Measurements from ENCODE around the gene PCCA.

The PCCA gene

DNA sequence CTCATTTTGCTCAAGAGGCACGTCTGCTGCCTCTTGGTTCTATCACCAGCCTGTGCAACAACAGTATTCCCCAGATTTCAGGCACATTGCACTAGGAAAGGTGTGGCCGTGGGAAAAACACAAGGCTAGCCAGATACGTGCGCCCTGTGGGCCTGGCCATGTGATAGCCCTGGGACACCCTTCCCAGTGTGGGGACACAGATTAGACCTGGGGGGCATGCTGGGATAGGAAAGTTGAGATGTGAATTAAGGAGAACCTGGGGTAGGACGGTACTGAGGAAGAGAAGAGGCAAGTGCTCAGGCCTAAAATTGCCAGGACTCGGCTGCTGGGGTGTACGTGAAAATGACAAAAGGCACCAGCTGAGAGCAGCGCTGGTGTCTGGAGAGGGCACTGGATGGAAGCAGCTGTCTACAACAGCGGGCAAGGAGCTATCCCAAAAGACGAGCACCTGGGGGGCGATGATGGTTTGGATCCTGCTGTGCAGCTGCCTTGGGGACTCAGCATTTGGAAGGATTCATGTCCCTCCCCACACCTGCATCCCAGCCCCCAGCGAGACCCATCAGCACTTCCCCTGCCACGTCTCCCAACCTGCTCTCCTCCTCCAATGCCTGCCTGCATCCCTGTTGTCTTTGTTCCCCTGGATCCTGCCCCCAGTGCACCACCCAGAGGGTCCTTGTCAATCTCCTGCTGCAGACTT lies 445.4 kb downstream of the PCCA start:
- Histone ChIP-seq H3K4me3 (ENCODE audit: low read depth in 1 of 2, low read length in 2 of 2) (no peak overlapping the region), H3K4me1 (ENCODE audit: insufficient read depth, low read length) (no peaks in the 10 kb centered on the region), H2AFZ (ENCODE audit: low read depth, low read length) (no peak overlapping the region), H3K79me2 (ENCODE audit: insufficient read depth, low read length) (no peaks in the 10 kb centered on the region), H3K4me2 (ENCODE audit: insufficient read depth, low read length) (no peak overlapping the region), H3K9me3 (ENCODE audit: insufficient read depth, low read length, severe bottlenecking) (no peaks in the 10 kb centered on the region), H3K27ac (ENCODE audit: low read length) (no peak overlapping the region), H3K27me3 (ENCODE audit: insufficient read depth, low read length, poor library complexity) (no peaks in the 10 kb centered on the region), H4K20me1 (ENCODE audit: insufficient read depth, low read length) (no peaks in the 10 kb centered on the region), H3K9ac (ENCODE audit: low read depth, low read length) (no peak overlapping the region), H3K36me3 (ENCODE audit: insufficient read depth, low read length) (no peaks in the 10 kb centered on the region; the same call in 1 of the 2 replicates)
- no peak for DNase-seq
- ATAC-seq (ENCODE audit: insufficient read depth, low read depth), result no peak; the same call in 2 of the 3 replicates
- TF ChIP-seq EZH2 (IDR thresholded peaks at IDR 0.05; ENCODE audit: borderline replicate concordance, low read depth, low read length, severe bottlenecking), result no peak
- TF ChIP-seq CTCF (IDR thresholded peaks at IDR 0.05; ENCODE audit: borderline replicate concordance, extremely low read depth, low read length, poor library complexity, severe bottlenecking), result no peak

- Histone ChIP-seq H4K20me1 (ENCODE audit: insufficient read depth, low read length) (no peaks in the 10 kb centered on the region), H3K27ac (ENCODE audit: low read length) (no peak overlapping the region), H3K9me3 (ENCODE audit: insufficient read depth, low read length, severe bottlenecking) (no peaks in the 10 kb centered on the region), H3K27me3 (ENCODE audit: insufficient read depth, low read length, poor library complexity) (no peaks in the 10 kb centered on the region), H3K4me2 (ENCODE audit: insufficient read depth, low read length) (no peak overlapping the region), H3K4me3 (ENCODE audit: low read depth in 1 of 2, low read length in 2 of 2) (no peak overlapping the region), H3K9ac (ENCODE audit: low read depth, low read length) (no peak overlapping the region), H3K36me3 (ENCODE audit: insufficient read depth, low read length) (no peaks in the 10 kb centered on the region; the same call in 1 of the 2 replicates), H3K79me2 (ENCODE audit: insufficient read depth, low read length) (no peaks in the 10 kb centered on the region), H3K4me1 (ENCODE audit: insufficient read depth, low read length) (no peaks in the 10 kb centered on the region), H2AFZ (ENCODE audit: low read depth, low read length) (no peak overlapping the region)
- ATAC-seq (ENCODE audit: insufficient read depth, low read depth) (no peak), DNase-seq (no peak)
- TF ChIP-seq EZH2 (IDR thresholded peaks at IDR 0.05; ENCODE audit: borderline replicate concordance, low read depth, low read length, severe bottlenecking) (no peak), CTCF (IDR thresholded peaks at IDR 0.05; ENCODE audit: borderline replicate concordance, extremely low read depth, low read length, poor library complexity, severe bottlenecking) (no peak)
These were observed 446.0 kb downstream of the PCCA start for GRCh38 chr13:100534911-100535310.

GRCh38 chr13:100535426-100536135 lies 446.7 kb downstream of the PCCA start:
- TF ChIP-seq EZH2 (IDR thresholded peaks at IDR 0.05; ENCODE audit: borderline replicate concordance, low read depth, low read length, severe bottlenecking) (no peak), CTCF (IDR thresholded peaks at IDR 0.05; ENCODE audit: borderline replicate concordance, extremely low read depth, low read length, poor library complexity, severe bottlenecking) (no peak)
- no peaks in the 10 kb centered on the region for H3K9me3 ChIP-seq (ENCODE audit: insufficient read depth, low read length, severe bottlenecking)
- H3K4me3 ChIP-seq (ENCODE audit: low read depth in 1 of 2, low read length in 2 of 2), result no peak overlapping the region
- no peak overlapping the region for H3K4me2 ChIP-seq (ENCODE audit: insufficient read depth, low read length)
- DNase-seq (no peak), ATAC-seq (ENCODE audit: insufficient read depth, low read depth) (no peak)
- H3K27ac ChIP-seq (ENCODE audit: low read length), result no peak overlapping the region
- H3K79me2 ChIP-seq (ENCODE audit: insufficient read depth, low read length), result no peaks in the 10 kb centered on the region
- H4K20me1 ChIP-seq (ENCODE audit: insufficient read depth, low read length), result no peaks in the 10 kb centered on the region
- H3K27me3 ChIP-seq (ENCODE audit: insufficient read depth, low read length, poor library complexity), result no peaks in the 10 kb centered on the region
- no peaks in the 10 kb centered on the region; the same call in 1 of the 2 replicates for H3K36me3 ChIP-seq (ENCODE audit: insufficient read depth, low read length)
- H3K9ac ChIP-seq (ENCODE audit: low read depth, low read length), result no peak overlapping the region
- H3K4me1 ChIP-seq (ENCODE audit: insufficient read depth, low read length), result no peaks in the 10 kb centered on the region
- no peak overlapping the region for H2AFZ ChIP-seq (ENCODE audit: low read depth, low read length)

All from DND-41 (cell line).